Kidney epithelial cell (primary cell): ENCODE data around the gene RLF. TPM values are rescaled to one million over a fixed set of nuclear protein-coding genes. Genes with fewer than 3 reads are reported as not detected.

Experiments
- DNase-seq: peaks from one replicate; pipeline ENCODE4 v3.0.0-alpha.2; 2010; ENCODE audit warnings: low read depth
- H3K27me3 ChIP-seq: 2 replicates; pipeline ENCODE4 v1.6.0; 2011; ENCODE audit warnings: low read length; ENCODE audit not compliant: control insufficient read depth, insufficient read depth
- H3K36me3 ChIP-seq: 2 replicates; pipeline ENCODE4 v1.5.1; 2011; ENCODE audit warnings: low read length; ENCODE audit not compliant: control insufficient read depth, insufficient read depth
- H3K4me3 ChIP-seq: 2 replicates; pipeline ENCODE4 v1.5.1; 2011; ENCODE audit warnings: low read depth, mild to moderate bottlenecking, control low read depth, low read length
- CTCF ChIP-seq: IDR thresholded peaks from 2 replicates; pipeline ENCODE4 v1.5.1; 2011; ENCODE audit warnings: mild to moderate bottlenecking, moderate library complexity, low read length, control low read depth, inconsistent platforms; ENCODE audit not compliant: insufficient read depth, poor library complexity, severe bottlenecking
- total RNA-seq: library from RNA; depleted of rRNA; stranded (reverse); fragments of >200 nt; gene quantifications from 2 replicates; pipeline ENCODE4 v1.2.3, GENCODE V29; 2015

The RLF gene
- total RNA-seq, 1 donor from 2014 or later = 14.0 TPM

DNA sequence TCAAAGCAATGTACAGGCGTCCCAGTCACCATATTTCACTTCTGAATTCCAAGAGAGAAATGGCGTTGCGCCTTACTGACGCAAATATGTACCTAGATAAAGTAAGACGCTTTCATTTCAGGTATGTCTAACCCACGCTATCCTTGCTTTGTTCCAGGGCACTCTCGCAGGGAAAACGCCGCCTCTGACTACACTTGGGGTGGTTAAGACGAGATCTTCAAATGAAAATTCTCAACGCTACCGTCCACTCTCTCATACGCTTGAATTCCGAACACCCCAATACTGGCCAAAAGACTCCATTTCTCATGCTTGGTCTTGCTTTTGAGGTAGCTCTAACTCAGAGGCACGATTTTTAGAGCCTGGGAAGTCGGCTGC is 96.1 kb downstream of the RLF start:
- Histone ChIP-seq H3K36me3 (no peaks in the 10 kb centered on the region), H3K27me3 (no peaks in the 10 kb centered on the region), H3K4me3 (peak overlapping the region; percentile 76)
- TF ChIP-seq CTCF = no peak
- no peak for DNase-seq

GRCh38 chr1:40257688-40258444 is 96.7 kb downstream of the RLF start, which contains the start of gene ZMPSTE24:
TSS of gene ZMPSTE24 (plus strand) at chr1:40258236. CDS start at chr1:40258272, 36 bp downstream.
- DNase-seq = peak; percentile 80
- H3K4me3 ChIP-seq = peak within 1 kb of the TSS; percentile 76
- no peaks in the 10 kb centered on the region for H3K27me3 ChIP-seq
- no peaks in the 10 kb centered on the region for H3K36me3 ChIP-seq
- TF ChIP-seq CTCF = no peak

GRCh38 chr1:40258445-40258769 is 97.2 kb downstream of the RLF start:
- no peak for DNase-seq
- Histone ChIP-seq H3K4me3 (peak overlapping the region; percentile 76), H3K27me3 (no peaks in the 10 kb centered on the region), H3K36me3 (no peaks in the 10 kb centered on the region)
- no peak for TF ChIP-seq CTCF

- H3K27me3 ChIP-seq = no peaks in the 10 kb centered on the region
- TF ChIP-seq CTCF = no peak
- H3K36me3 ChIP-seq = no peaks in the 10 kb centered on the region
- no peak for DNase-seq
- H3K4me3 ChIP-seq = no peak overlapping the region
These were observed 103.2 kb downstream of the RLF start for GRCh38 chr1:40264354-40264781.

DNA sequence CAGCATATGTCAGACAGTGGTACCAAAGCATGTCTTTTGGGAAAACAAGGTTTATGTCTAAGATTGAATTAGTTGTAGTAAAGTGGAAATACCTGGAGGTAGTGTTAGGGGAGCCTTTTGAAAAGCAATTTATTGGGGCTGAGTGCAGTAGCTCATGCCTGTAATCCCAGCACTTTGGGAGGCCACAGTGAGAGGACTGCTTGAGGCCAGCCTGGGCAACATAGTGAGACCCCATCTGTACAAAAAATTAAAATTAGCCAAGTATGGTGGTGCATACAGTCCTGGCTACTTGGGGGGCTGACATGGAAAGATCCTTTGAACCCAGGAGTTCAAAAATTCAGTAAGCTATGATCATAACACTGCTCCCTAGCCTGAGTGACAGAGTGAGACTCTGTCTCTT is 104.1 kb downstream of the RLF start:
- Histone ChIP-seq H3K36me3 (no peaks in the 10 kb centered on the region), H3K4me3 (no peak overlapping the region), H3K27me3 (no peaks in the 10 kb centered on the region)
- no peak for TF ChIP-seq CTCF
- no peak for DNase-seq

DNA sequence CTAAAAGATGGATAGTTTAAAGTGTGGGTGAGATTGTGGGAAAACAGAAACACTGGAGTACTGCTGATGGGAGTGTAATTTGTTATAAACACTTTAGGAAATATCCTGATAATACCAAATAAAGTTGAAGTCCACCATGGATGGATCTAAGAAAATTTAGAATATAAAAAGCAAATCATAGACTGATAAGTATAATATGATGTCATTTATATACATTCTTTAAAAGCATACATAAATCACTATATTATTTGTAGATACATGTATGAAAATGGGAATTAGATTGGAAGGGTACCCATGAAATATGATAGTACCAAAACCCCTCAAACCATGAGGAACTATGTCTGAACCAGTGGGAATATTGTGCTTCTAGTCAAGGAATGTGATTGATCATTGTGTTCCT is 104.7 kb downstream of the RLF start:
- H3K27me3 ChIP-seq = no peaks in the 10 kb centered on the region
- H3K4me3 ChIP-seq = no peak overlapping the region
- no peak for TF ChIP-seq CTCF
- H3K36me3 ChIP-seq = no peaks in the 10 kb centered on the region
- no peak for DNase-seq
